Smooth muscle cell (in vitro differentiated cells): ENCODE results near the gene HLA-DQA1. TPM values are rescaled to one million over a fixed set of nuclear protein-coding genes. Genes with fewer than 3 reads are reported as not detected.

Experiments
- DNase-seq: peaks from one replicate; lab custom pipeline; 2025; ENCODE audit not compliant: unreplicated experiment; lab: John Stamatoyannopoulos, UW
- H2AFZ ChIP-seq: fragments of 200-600 bp; sonication (generic); 2 replicates; pipeline ENCODE4 v1.6.0; 2016; ENCODE audit warnings: antibody characterized with exemption, low read depth, mild to moderate bottlenecking
- H3F3A ChIP-seq: fragments of 200-600 bp; sonication (generic); 2 replicates; pipeline ENCODE4 v1.6.0; 2017; ENCODE audit warnings: antibody characterized with exemption, low read depth
- H3K27ac ChIP-seq: fragments of 200-600 bp; sonication (generic); 2 replicates; pipeline ENCODE4 v1.5.1; 2016; ENCODE audit warnings: low read depth, mild to moderate bottlenecking
- H3K27me3 ChIP-seq: fragments of 200-600 bp; sonication (generic); 2 replicates; pipeline ENCODE4 v1.6.1; 2016; ENCODE audit warnings: low read depth, mild to moderate bottlenecking
- H3K36me3 ChIP-seq: fragments of 200-600 bp; sonication (generic); 2 replicates; pipeline ENCODE4 v1.5.1; 2016; ENCODE audit warnings: low read depth
- H3K4me1 ChIP-seq: fragments of 200-600 bp; sonication (generic); 2 replicates; pipeline ENCODE4 v1.5.1; 2016; ENCODE audit warnings: low read depth
- H3K4me2 ChIP-seq: fragments of 200-600 bp; sonication (generic); 2 replicates; pipeline ENCODE4 v1.6.0; 2016; ENCODE audit warnings: mild to moderate bottlenecking
- H3K4me3 ChIP-seq: fragments of 200-600 bp; sonication (generic); 2 replicates; pipeline ENCODE4 v1.5.1; 2016; ENCODE audit warnings: mild to moderate bottlenecking
- H3K79me2 ChIP-seq: fragments of 200-600 bp; sonication (generic); 2 replicates; pipeline ENCODE4 v1.6.0; 2016; ENCODE audit warnings: low read depth, mild to moderate bottlenecking
- H3K9ac ChIP-seq: fragments of 200-600 bp; sonication (generic); 2 replicates; pipeline ENCODE4 v1.6.0; 2016; ENCODE audit warnings: low read depth
- H3K9me3 ChIP-seq: fragments of 200-600 bp; sonication (generic); replicated peaks from 2 replicates; pipeline ENCODE4 v1.5.1; 2016; ENCODE audit warnings: low read depth
- H4K20me1 ChIP-seq: fragments of 200-600 bp; sonication (generic); 2 replicates; pipeline ENCODE4 v1.6.0; 2016; ENCODE audit warnings: low read depth
- CTCF ChIP-seq: fragments of 200-600 bp; sonication (generic); IDR thresholded peaks from 2 replicates; pipeline ENCODE4 v1.5.1; 2017; ENCODE audit warnings: borderline replicate concordance, mild to moderate bottlenecking, antibody characterized with exemption; ENCODE audit not compliant: insufficient read depth, poor library complexity, severe bottlenecking
- WGBS: methylation state at CpG from one replicate; pipeline ENCODE4 v1.1.7; 2016; ENCODE audit warnings: low lambda C conversion rate; 5-methylcytosine and 5-hydroxymethylcytosine counted together
- polyA plus RNA-seq: library from polyadenylated mRNA; unstranded; fragments of >200 nt; fragmentation: Nextera tagmentation; extraction: Ambion mirVana; gene quantifications from 2 replicates; pipeline ENCODE4 v1.2.1, GENCODE V29; 2016
- total RNA-seq: library from RNA; depleted of rRNA; stranded (reverse); fragments of >200 nt; gene quantifications from 2 replicates; pipeline ENCODE4 v1.2.3, GENCODE V29; 2014

HLA-DQA1 gene
- total and polyA plus RNA-seq, 2 experiments from 2014 or later, result 1.0 TPM; not detected in 1

- Histone ChIP-seq H2AFZ (peak overlapping the region; percentile 78), H3K9ac (peak overlapping the region; percentile 82), H3K4me3 (no peak overlapping the region), H4K20me1 (no peaks in the 10 kb centered on the region), H3K36me3 (no peaks in the 10 kb centered on the region), H3K9me3 (no peaks in the 10 kb centered on the region), H3K27ac (peak overlapping the region; percentile 93), H3K4me1 (peaks cover 5% of the 10 kb centered on the region), H3K4me2 (peak overlapping the region; percentile 67), H3K79me2 (no peaks in the 10 kb centered on the region), H3F3A (no peaks in the 10 kb centered on the region), H3K27me3 (no peaks in the 10 kb centered on the region)
- DNase-seq, result no peak
- 89% methylated on average over 3 of the region's 3 CpGs for WGBS
- TF ChIP-seq CTCF, result no peak
Measured at GRCh38 chr6:32609391-32609730, 27.8 kb upstream of the HLA-DQA1 start.

- H3K9ac ChIP-seq, result peak overlapping the region; percentile 82
- H3K79me2 ChIP-seq, result no peaks in the 10 kb centered on the region
- H3F3A ChIP-seq, result no peaks in the 10 kb centered on the region
- WGBS, result 21% methylated on average over 8 of the region's 8 CpGs
- H3K27me3 ChIP-seq, result no peaks in the 10 kb centered on the region
- peak; percentile 17 for DNase-seq
- H3K36me3 ChIP-seq, result no peaks in the 10 kb centered on the region
- H4K20me1 ChIP-seq, result no peaks in the 10 kb centered on the region
- no peak overlapping the region for H3K4me3 ChIP-seq
- no peaks in the 10 kb centered on the region for H3K9me3 ChIP-seq
- peak overlapping the region; percentile 70 for H3K4me2 ChIP-seq
- peak overlapping the region; percentile 93 for H3K27ac ChIP-seq
- TF ChIP-seq CTCF, result no peak
- H2AFZ ChIP-seq, result peak overlapping the region; percentile 78
- peaks cover 5% of the 10 kb centered on the region for H3K4me1 ChIP-seq
Measured at GRCh38 chr6:32609731-32610640, 27.2 kb upstream of the HLA-DQA1 start.

- no peaks in the 10 kb centered on the region for H3K36me3 ChIP-seq
- no peak overlapping the region for H3K4me3 ChIP-seq
- WGBS, result 95% methylated on average over 3 of the region's 3 CpGs
- H3K9ac ChIP-seq, result peak overlapping the region; percentile 49
- H3K27me3 ChIP-seq, result no peaks in the 10 kb centered on the region
- H3K4me2 ChIP-seq, result no peak overlapping the region
- H3F3A ChIP-seq, result no peaks in the 10 kb centered on the region
- no peak for TF ChIP-seq CTCF
- H2AFZ ChIP-seq, result no peak overlapping the region
- no peaks in the 10 kb centered on the region for H4K20me1 ChIP-seq
- H3K79me2 ChIP-seq, result no peaks in the 10 kb centered on the region
- DNase-seq, result no peak
- H3K9me3 ChIP-seq, result no peaks in the 10 kb centered on the region
- H3K27ac ChIP-seq, result peak overlapping the region; percentile 93
- H3K4me1 ChIP-seq, result peaks cover 5% of the 10 kb centered on the region
Measured at GRCh38 chr6:32610682-32611296, 26.4 kb upstream of the HLA-DQA1 start.
